Activated CD8-positive, alpha-beta memory T cell treated with anti-CD3 and anti-CD28 coated beads, Interleukin-2, amount 50 U/mL, for 4 hours (primary cell): Measurements from ENCODE around the gene FXR2.

Experiments
- DNase-seq: peaks from one replicate; pipeline ENCODE4 v3.0.0-alpha.2; 2020

FXR2 gene

GRCh38 chr17:7569571-7569970 is 45.1 kb downstream of the FXR2 start:
- no peak for DNase-seq

GRCh38 chr17:7563115-7563869 is 51.4 kb downstream of the FXR2 start:
- DNase-seq, result no peak

- DNase-seq, result no peak
These were observed 52.5 kb downstream of the FXR2 start for GRCh38 chr17:7562208-7562605.

- DNase-seq, result peak; percentile 92
These were observed 53.0 kb downstream of the FXR2 start, which contains the start of gene SENP3 for GRCh38 chr17:7561589-7562207. SENP3 (plus strand) TSS chr17:7561919; CDS start chr17:7563077, 1,158 bp downstream.

- DNase-seq, result peak; percentile 83
These were observed 53.6 kb downstream of the FXR2 start for GRCh38 chr17:7561028-7561575.

- peak; percentile 57 for DNase-seq
These were observed 54.3 kb downstream of the FXR2 start for GRCh38 chr17:7560172-7561027.

- DNase-seq, result no peak
These were observed 55.2 kb downstream of the FXR2 start for GRCh38 chr17:7559320-7560171.

- no peak for DNase-seq
These were observed 56.0 kb downstream of the FXR2 start, which contains the start of gene TNFSF13 for GRCh38 chr17:7558544-7559319. TNFSF13 (plus strand) TSS chr17:7558750; CDS start chr17:7559040, 290 bp downstream.

- no peak for DNase-seq
These were observed 56.7 kb downstream of the FXR2 start for GRCh38 chr17:7557775-7558543.

GRCh38 chr17:7557147-7557764 is 57.4 kb downstream of the FXR2 start:
- no peak for DNase-seq

GRCh38 chr17:7556627-7557026 is 58.1 kb downstream of the FXR2 start:
- no peak for DNase-seq

- no peak for DNase-seq
These were observed 59.3 kb downstream of the FXR2 start for GRCh38 chr17:7555320-7555948.

- no peak for DNase-seq
These were observed 61.3 kb downstream of the FXR2 start for GRCh38 chr17:7553356-7553755.

GRCh38 chr17:7552621-7553051 is 62.1 kb downstream of the FXR2 start:
- no peak for DNase-seq

GRCh38 chr17:7551396-7551795 is 63.3 kb downstream of the FXR2 start:
- no peak for DNase-seq

GRCh38 chr17:7550344-7550743 is 64.4 kb downstream of the FXR2 start:
- no peak for DNase-seq

GRCh38 chr17:7549401-7550055 is 65.2 kb downstream of the FXR2 start:
- DNase-seq, result peak; percentile 35

- peak; percentile 53 for DNase-seq
These were observed 65.9 kb downstream of the FXR2 start, which contains the start of gene TNFSF12 for GRCh38 chr17:7548585-7549400. TNFSF12 (plus strand) TSS chr17:7549058; CDS start chr17:7549154, 96 bp downstream.
